ENCODE data around the gene TANK. TPM values are rescaled to one million over a fixed set of nuclear protein-coding genes. Genes with fewer than 3 reads are reported as not detected.
A peak's percentile ranks its signal among the peaks of the same experiment; 100 is the strongest.

Gene TANK
- total RNA-seq, 2 donors from 2014 or later: 50.4 to 51.0 TPM

DNA sequence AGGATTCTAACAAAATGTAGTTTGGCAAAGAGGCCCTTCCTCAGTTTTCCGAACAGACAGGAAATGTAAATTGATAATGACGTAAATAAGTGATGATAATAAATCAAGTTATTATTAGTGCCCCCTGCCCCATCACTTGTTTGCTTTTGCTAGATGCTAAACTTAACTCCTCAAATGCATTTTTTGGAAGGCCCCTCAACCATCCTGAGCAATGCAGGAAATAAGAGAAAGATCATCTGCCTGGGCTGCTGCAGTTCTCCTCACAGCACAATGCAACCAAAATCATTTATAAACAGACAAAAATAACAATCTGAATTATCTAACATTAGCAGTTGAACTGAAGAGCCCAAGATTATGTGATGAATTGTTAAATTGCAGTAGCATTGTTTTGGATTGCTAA, 85.4 kb downstream of the TANK start:
- intact Hi-C loops (cut with DNase I): no loop called here
- Histone ChIP-seq H3K4me1 (replicated peaks) (no peaks in the 10 kb centered on the region), H3K36me3 (no peaks in the 10 kb centered on the region), H3K27ac (no peak overlapping the region), H3K9me3 (no peaks in the 10 kb centered on the region), H3K4me3 (no peak overlapping the region), H3K27me3 (replicated peaks; ENCODE audit: insufficient read depth) (no peaks in the 10 kb centered on the region)
- WGBS: 63% methylated on average over 2 of the region's 2 CpGs
- no peak for DNase-seq (ENCODE audit: low spot score)
- TF ChIP-seq POLR2AphosphoS5 (IDR thresholded peaks at IDR 0.05): no peak
- TF ChIP-seq, protein P1, sequence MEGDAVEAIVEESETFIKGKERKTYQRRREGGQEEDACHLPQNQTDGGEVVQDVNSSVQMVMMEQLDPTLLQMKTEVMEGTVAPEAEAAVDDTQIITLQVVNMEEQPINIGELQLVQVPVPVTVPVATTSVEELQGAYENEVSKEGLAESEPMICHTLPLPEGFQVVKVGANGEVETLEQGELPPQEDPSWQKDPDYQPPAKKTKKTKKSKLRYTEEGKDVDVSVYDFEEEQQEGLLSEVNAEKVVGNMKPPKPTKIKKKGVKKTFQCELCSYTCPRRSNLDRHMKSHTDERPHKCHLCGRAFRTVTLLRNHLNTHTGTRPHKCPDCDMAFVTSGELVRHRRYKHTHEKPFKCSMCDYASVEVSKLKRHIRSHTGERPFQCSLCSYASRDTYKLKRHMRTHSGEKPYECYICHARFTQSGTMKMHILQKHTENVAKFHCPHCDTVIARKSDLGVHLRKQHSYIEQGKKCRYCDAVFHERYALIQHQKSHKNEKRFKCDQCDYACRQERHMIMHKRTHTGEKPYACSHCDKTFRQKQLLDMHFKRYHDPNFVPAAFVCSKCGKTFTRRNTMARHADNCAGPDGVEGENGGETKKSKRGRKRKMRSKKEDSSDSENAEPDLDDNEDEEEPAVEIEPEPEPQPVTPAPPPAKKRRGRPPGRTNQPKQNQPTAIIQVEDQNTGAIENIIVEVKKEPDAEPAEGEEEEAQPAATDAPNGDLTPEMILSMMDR (IDR thresholded peaks at IDR 0.05): no peak
- no peak for TF ChIP-seq POLR2A (IDR thresholded peaks at IDR 0.05)

DNA sequence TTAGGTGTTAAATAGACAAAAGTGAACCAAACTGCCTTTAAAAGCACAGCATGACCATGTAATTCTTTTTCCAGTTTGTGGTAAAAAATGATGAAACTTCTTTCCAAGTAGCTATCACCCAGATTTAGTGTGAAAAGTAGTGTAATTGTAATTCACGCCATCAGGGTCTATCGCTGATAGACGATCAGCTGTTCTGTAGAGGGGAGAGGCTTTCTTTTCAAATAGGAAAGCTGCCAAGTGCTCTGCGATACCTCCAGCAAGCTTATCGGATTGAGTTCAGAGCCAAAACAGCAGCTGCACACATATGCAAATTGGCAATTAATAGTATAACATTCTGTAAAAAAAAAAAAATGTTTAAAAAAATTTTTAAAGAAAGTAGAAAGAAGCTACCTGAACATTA, 86.1 kb downstream of the TANK start:
- intact Hi-C loops (cut with DNase I): no loop called here
- no peak for DNase-seq (ENCODE audit: low spot score)
- Histone ChIP-seq H3K9me3 (no peaks in the 10 kb centered on the region), H3K27ac (no peak overlapping the region), H3K4me1 (replicated peaks) (no peaks in the 10 kb centered on the region), H3K36me3 (no peaks in the 10 kb centered on the region), H3K27me3 (replicated peaks; ENCODE audit: insufficient read depth) (no peaks in the 10 kb centered on the region), H3K4me3 (no peak overlapping the region)
- WGBS: 78% methylated on average over 5 of the region's 5 CpGs
- TF ChIP-seq POLR2A (IDR thresholded peaks at IDR 0.05) (no peak), POLR2AphosphoS5 (IDR thresholded peaks at IDR 0.05) (no peak)
- TF ChIP-seq, protein P1 (IDR thresholded peaks at IDR 0.05): no peak

DNA sequence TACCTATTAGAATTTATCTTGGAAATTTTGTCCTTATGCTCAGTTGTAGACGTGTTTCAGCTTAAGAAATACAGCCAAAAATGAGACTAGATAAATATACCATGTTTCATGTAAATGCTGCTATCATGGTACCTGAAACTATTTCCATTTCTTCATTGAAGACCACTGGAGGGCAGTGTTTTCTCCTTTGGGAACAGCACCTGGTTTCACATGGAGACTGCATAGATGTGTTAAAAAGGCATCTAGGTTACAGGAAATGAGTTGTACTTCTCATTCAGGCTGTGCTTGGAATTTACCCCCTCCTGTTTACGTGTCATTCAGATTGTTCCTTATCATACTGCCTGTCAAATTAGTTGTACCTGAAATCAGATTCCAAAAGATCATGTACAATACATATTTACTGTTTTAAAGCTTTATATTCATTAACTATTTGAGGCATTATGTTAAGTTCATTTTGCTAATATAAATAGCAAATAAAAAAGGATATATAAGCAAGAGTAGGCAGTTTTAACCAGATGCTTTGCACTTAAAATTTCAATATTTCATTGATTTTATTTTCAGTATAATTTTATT, 90.7 kb downstream of the TANK start:
- no peaks in the 10 kb centered on the region for H3K27me3 ChIP-seq (replicated peaks; ENCODE audit: insufficient read depth)
- H3K36me3 ChIP-seq: no peaks in the 10 kb centered on the region
- no peak overlapping the region for H3K27ac ChIP-seq
- DNase-seq (ENCODE audit: low spot score): no peak
- intact Hi-C loops (cut with DNase I): no loop called here
- no peak overlapping the region for H3K4me3 ChIP-seq
- 12% methylated on average over 2 of the region's 2 CpGs for WGBS
- no peaks in the 10 kb centered on the region for H3K9me3 ChIP-seq
- H3K4me1 ChIP-seq (replicated peaks): no peaks in the 10 kb centered on the region
- TF ChIP-seq POLR2AphosphoS5 (IDR thresholded peaks at IDR 0.05): peak; percentile 35
- TF ChIP-seq, protein P1 (IDR thresholded peaks at IDR 0.05): peak in 3 of 4 experiments; percentile 27 to 49 (median 44)
- TF ChIP-seq POLR2A (IDR thresholded peaks at IDR 0.05): no peak

DNA sequence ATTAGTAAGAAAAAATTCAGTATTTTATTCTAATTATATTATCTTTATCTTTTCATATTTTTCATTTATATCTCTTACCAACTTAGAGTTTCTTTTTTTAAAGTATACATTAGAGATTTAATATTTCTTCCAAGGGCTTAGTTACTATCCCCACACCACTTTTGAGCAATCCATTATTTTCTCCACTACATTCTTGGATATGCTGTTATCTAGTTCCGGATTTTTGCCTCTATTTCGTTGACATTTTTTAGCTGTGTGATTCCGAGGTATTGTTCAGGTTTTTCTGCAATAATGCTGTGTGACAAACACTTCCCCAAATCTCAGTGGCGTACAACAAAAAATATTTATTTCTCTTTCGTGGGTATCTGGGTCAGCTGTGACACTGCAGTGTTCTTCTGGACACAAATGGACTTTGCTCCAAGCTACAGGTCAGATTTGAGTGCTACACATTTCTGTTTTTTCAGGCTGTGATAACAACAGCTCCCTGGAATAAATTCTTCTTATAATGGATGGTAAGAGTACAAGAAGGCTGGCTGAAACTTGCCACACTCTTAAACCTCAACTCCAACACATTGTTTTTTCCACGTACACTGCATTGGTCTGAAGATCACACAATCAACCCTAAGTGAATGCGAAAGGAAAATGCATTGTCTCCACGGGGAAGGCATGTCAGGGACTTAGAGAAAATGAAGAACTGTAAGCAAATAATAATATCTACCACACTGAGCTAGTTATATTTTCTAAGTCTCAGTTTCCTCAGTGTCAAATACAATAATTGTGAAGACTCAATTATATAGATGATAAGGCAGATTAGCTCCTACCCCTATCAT, 97.1 kb downstream of the TANK start:
- no peak for TF ChIP-seq POLR2A (IDR thresholded peaks at IDR 0.05)
- TF ChIP-seq, protein P1 (IDR thresholded peaks at IDR 0.05): no peak
- TF ChIP-seq POLR2AphosphoS5 (IDR thresholded peaks at IDR 0.05): no peak
- no peaks in the 10 kb centered on the region for H3K9me3 ChIP-seq
- no peaks in the 10 kb centered on the region for H3K4me1 ChIP-seq (replicated peaks)
- WGBS: 85% methylated on average over 8 of the region's 8 CpGs
- H3K4me3 ChIP-seq: no peak overlapping the region
- H3K27me3 ChIP-seq (replicated peaks; ENCODE audit: insufficient read depth): no peaks in the 10 kb centered on the region
- H3K27ac ChIP-seq: no peak overlapping the region
- intact Hi-C loops (cut with DNase I): no loop called here
- H3K36me3 ChIP-seq: no peaks in the 10 kb centered on the region
- DNase-seq (ENCODE audit: low spot score): no peak

DNA sequence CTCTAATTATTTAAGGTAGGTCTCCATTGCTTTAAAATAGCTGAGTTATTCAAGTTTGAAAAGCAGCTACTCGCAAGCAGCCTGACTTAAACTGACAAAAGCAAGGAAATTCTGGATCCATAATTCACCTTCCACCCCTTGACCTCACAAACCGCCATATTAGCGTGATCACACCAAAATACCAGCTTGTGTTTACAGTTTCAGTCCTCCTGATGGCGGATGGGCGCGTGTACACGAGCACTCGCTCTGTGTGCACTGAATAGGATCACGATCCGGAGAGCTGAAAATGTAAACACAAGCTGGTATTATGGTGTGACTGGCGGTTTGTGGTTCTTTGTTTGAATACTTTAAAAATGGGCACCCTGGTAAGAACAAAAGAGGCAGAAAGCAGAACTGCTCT, 105.6 kb downstream of the TANK start:
- 88% methylated on average over 11 of the region's 11 CpGs for WGBS
- DNase-seq (ENCODE audit: low spot score): no peak

More for the DNA sequence above, 105.6 kb downstream of the TANK start:
- Histone ChIP-seq H3K4me1 (replicated peaks) (no peaks in the 10 kb centered on the region), H3K27me3 (replicated peaks; ENCODE audit: insufficient read depth) (no peaks in the 10 kb centered on the region), H3K4me3 (no peak overlapping the region), H3K27ac (no peak overlapping the region), H3K9me3 (no peaks in the 10 kb centered on the region), H3K36me3 (no peaks in the 10 kb centered on the region)
- TF ChIP-seq, protein P1 (IDR thresholded peaks at IDR 0.05): no peak
- no peak for TF ChIP-seq POLR2AphosphoS5 (IDR thresholded peaks at IDR 0.05)
- TF ChIP-seq POLR2A (IDR thresholded peaks at IDR 0.05): no peak
- intact Hi-C loops (cut with DNase I): no loop called here
